ENCODE measurements around the gene CASK.
"Not testable (repeated sequence)": the region's sequence is repeated elsewhere in the genome, so short reads cannot be mapped to it uniquely, and the experiment has no call there.

The CASK gene

GRCh38 chrX:41515376-41515775 is 408.0 kb downstream of the CASK start:
- DNase-seq (ENCODE audit: low spot score): no peak

GRCh38 chrX:41514179-41514578 is 409.2 kb downstream of the CASK start:
- DNase-seq (ENCODE audit: low spot score): no peak

- not testable (repeated sequence) for DNase-seq (ENCODE audit: low spot score)
Observed at GRCh38 chrX:41512853-41513252, 410.5 kb downstream of the CASK start.

- no peak for DNase-seq (ENCODE audit: low spot score)
Observed at GRCh38 chrX:41512394-41512793, 411.0 kb downstream of the CASK start.

GRCh38 chrX:41507919-41508318 is 415.4 kb downstream of the CASK start:
- DNase-seq (ENCODE audit: low spot score): no peak

GRCh38 chrX:41502004-41502403 is 421.4 kb downstream of the CASK start:
- no peak for DNase-seq (ENCODE audit: low spot score)

- DNase-seq (ENCODE audit: low spot score): no peak
Observed at GRCh38 chrX:41499984-41500383, 423.4 kb downstream of the CASK start.

GRCh38 chrX:41499195-41499594 is 424.2 kb downstream of the CASK start:
- no peak for DNase-seq (ENCODE audit: low spot score)

- DNase-seq (ENCODE audit: low spot score): no peak
Observed at GRCh38 chrX:41491267-41492004, 431.9 kb downstream of the CASK start.

GRCh38 chrX:41490446-41490845 is 432.9 kb downstream of the CASK start:
- DNase-seq (ENCODE audit: low spot score): no peak

GRCh38 chrX:41482154-41482850 is 441.1 kb downstream of the CASK start:
- no peak for DNase-seq (ENCODE audit: low spot score)

GRCh38 chrX:41481264-41482109 is 441.9 kb downstream of the CASK start:
- peak; percentile 22 for DNase-seq (ENCODE audit: low spot score)

- DNase-seq (ENCODE audit: low spot score): no peak
Observed at GRCh38 chrX:41480508-41481260, 442.7 kb downstream of the CASK start.

GRCh38 chrX:41478381-41478911 is 444.9 kb downstream of the CASK start:
- no peak for DNase-seq (ENCODE audit: low spot score)

- DNase-seq (ENCODE audit: low spot score): peak; percentile 24
Observed at GRCh38 chrX:41475591-41476241, 447.6 kb downstream of the CASK start.

GRCh38 chrX:41475191-41475590 is 448.2 kb downstream of the CASK start:
- no peak for DNase-seq (ENCODE audit: low spot score)

GRCh38 chrX:41474726-41475100 is 448.6 kb downstream of the CASK start:
- DNase-seq (ENCODE audit: low spot score): no peak

- DNase-seq (ENCODE audit: low spot score): no peak
Observed at GRCh38 chrX:41473936-41474725, 449.2 kb downstream of the CASK start.

GRCh38 chrX:41472231-41472815 is 451.0 kb downstream of the CASK start:
- no peak for DNase-seq (ENCODE audit: low spot score)

- no peak for DNase-seq (ENCODE audit: low spot score)
Observed at GRCh38 chrX:41471786-41472185, 451.6 kb downstream of the CASK start.

Data from HuH-7.5 (cell line).